A673 (cell line): ENCODE data around the gene AFAP1.

Experiments
- CTCF ChIP-seq: fragments of 300-800, 200-600 bp; sonication (generic); conservative IDR thresholded peaks from 2 replicates; pipeline ENCODE4 v1.5.1; 2017; ENCODE audit warnings: low read depth, mild to moderate bottlenecking, antibody characterized with exemption, low read length, moderate library complexity, mixed read lengths
- EZH2 ChIP-seq: fragments of 200-600 bp; sonication (generic); IDR thresholded peaks from 2 replicates; pipeline ENCODE4 v1.6.1; 2017; ENCODE audit warnings: borderline replicate concordance, low read depth, mild to moderate bottlenecking, mixed read lengths, antibody characterized with exemption, low read length; ENCODE audit not compliant: poor library complexity, severe bottlenecking

GRCh38 chr4:7803992-7804755 is 135.5 kb downstream of the AFAP1 start:
- peak; percentile 97 for TF ChIP-seq CTCF
- TF ChIP-seq EZH2 = no peak
